ENCODE data around the gene PTPRD. TPM values are rescaled to one million over a fixed set of nuclear protein-coding genes. Genes with fewer than 3 reads are reported as not detected.

Gene PTPRD
- total RNA-seq, 1 experiment from 2014 or later = not detected

DNA sequence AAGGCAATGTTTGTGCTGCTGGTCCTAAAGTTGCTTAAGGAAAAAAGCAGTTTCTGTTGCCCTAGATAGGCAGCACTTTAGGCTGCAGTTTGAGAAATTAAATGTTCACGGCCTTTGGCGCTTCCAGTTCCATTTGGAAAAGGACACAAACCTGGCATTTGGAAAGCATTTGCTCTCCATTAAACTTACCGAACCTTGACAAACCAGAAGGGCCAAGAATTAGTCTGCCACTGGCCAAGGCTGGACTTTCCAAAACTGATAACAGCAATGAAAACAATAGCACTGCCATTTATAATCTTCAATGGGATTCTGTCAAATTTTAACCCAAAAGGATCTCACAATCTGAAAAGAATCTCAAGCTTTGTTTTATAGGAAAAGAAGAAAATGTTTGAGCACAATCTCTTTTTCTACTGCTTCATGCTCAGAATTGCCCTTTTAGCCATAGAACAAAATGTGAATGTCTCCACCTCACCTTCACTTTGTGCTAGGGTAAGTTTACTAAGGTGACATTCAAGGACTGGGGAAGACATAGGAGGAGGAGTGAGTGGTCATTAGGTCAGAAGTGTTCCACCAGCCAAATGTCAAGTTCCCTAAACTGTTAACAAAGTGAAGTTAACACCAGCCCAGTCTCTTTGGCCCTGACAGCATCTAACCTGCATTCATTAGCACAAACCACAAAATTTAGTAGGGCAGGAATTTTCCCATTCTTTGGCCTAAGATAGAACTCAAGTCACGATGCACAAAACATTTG lies 2229.8 kb downstream of the PTPRD start:
- Mint-ChIP-seq H3K9me3 (ENCODE audit: unreplicated experiment) (peaks cover 14% of the 10 kb centered on the region), H3K27ac (ENCODE audit: low read depth, unreplicated experiment) (no peak overlapping the region), H3K36me3 (ENCODE audit: insufficient read depth, unreplicated experiment) (no peaks in the 10 kb centered on the region), H3K27me3 (ENCODE audit: insufficient read depth, unreplicated experiment) (no peaks in the 10 kb centered on the region), H3K4me1 (ENCODE audit: insufficient read depth, unreplicated experiment) (no peaks in the 10 kb centered on the region), H3K4me3 (ENCODE audit: unreplicated experiment) (no peak overlapping the region)
- ChIA-PET POLR2A (no interaction called here), CTCF (interaction anchor here (0.6 kb wide), 1 partner anchor 12 kb away, joined by 3 read pairs; no protein-coding TSS in a partner anchor)
- TF ChIP-seq, protein P1, sequence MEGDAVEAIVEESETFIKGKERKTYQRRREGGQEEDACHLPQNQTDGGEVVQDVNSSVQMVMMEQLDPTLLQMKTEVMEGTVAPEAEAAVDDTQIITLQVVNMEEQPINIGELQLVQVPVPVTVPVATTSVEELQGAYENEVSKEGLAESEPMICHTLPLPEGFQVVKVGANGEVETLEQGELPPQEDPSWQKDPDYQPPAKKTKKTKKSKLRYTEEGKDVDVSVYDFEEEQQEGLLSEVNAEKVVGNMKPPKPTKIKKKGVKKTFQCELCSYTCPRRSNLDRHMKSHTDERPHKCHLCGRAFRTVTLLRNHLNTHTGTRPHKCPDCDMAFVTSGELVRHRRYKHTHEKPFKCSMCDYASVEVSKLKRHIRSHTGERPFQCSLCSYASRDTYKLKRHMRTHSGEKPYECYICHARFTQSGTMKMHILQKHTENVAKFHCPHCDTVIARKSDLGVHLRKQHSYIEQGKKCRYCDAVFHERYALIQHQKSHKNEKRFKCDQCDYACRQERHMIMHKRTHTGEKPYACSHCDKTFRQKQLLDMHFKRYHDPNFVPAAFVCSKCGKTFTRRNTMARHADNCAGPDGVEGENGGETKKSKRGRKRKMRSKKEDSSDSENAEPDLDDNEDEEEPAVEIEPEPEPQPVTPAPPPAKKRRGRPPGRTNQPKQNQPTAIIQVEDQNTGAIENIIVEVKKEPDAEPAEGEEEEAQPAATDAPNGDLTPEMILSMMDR (IDR thresholded peaks at IDR 0.05; ENCODE audit: unreplicated experiment) = no peak
- no peak for DNase-seq (ENCODE audit: unreplicated experiment)
- intact Hi-C loops (cut with micrococcal nuclease) = no loop called here
- no TSS peak for BruUV-seq (replicated peaks)

DNA sequence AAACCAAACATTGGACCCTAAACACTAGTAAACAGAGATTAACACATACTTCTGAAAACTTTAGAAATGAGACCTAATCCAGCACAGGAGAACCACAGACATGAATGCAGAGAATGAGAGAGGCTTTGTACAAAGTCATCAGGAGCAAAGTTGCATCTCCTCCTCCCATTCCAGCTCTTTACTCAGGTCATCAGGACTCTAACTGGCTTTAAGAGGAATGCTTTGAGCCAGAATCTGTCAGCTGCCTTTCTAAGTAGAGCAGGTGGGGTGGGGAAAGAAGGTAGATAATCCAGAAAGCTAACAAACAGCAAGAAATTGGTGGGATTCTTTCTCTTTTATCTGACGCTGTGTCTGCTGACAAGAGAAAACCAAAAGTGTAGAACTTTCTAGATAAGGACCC lies 2230.5 kb downstream of the PTPRD start:
- no peak overlapping the region for H3K4me3 Mint-ChIP-seq (ENCODE audit: unreplicated experiment)
- intact Hi-C loops (cut with micrococcal nuclease) = no loop called here
- H3K27me3 Mint-ChIP-seq (ENCODE audit: insufficient read depth, unreplicated experiment) = no peaks in the 10 kb centered on the region
- H3K4me1 Mint-ChIP-seq (ENCODE audit: insufficient read depth, unreplicated experiment) = no peaks in the 10 kb centered on the region
- H3K36me3 Mint-ChIP-seq (ENCODE audit: insufficient read depth, unreplicated experiment) = no peaks in the 10 kb centered on the region
- H3K9me3 Mint-ChIP-seq (ENCODE audit: unreplicated experiment) = peaks cover 14% of the 10 kb centered on the region
- ChIA-PET POLR2A (no interaction called here), CTCF (no interaction called here)
- no peak overlapping the region for H3K27ac Mint-ChIP-seq (ENCODE audit: low read depth, unreplicated experiment)
- TF ChIP-seq, protein P1 (IDR thresholded peaks at IDR 0.05; ENCODE audit: unreplicated experiment) = no peak
- no TSS peak for BruUV-seq (replicated peaks)
- DNase-seq (ENCODE audit: unreplicated experiment) = no peak

DNA sequence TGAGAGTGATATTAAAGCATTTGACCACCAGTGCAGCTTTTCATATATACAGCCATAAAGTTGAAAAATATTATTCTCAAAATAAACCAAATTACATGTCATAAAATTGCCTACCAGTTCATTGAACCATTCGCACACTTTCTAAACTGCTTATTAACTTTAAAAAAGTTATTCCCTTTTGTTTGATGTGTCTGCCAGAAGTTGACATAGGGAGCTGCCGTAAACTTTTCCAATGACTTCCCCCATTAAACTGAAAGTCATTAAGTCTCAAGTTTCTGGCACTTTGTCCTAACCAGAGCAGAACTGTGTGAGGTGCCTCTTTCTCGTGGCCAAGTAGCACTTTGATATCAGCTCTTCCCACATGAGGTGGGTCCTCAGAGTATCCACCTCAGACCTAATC lies 2231.2 kb downstream of the PTPRD start:
- POLR2A ChIA-PET = no interaction called here
- DNase-seq (ENCODE audit: unreplicated experiment) = no peak
- no TSS peak for BruUV-seq (replicated peaks)
- Mint-ChIP-seq H3K27ac (ENCODE audit: low read depth, unreplicated experiment) (no peak overlapping the region), H3K36me3 (ENCODE audit: insufficient read depth, unreplicated experiment) (no peaks in the 10 kb centered on the region), H3K27me3 (ENCODE audit: insufficient read depth, unreplicated experiment) (no peaks in the 10 kb centered on the region), H3K9me3 (ENCODE audit: unreplicated experiment) (peaks cover 8% of the 10 kb centered on the region), H3K4me1 (ENCODE audit: insufficient read depth, unreplicated experiment) (no peaks in the 10 kb centered on the region), H3K4me3 (ENCODE audit: unreplicated experiment) (no peak overlapping the region)
- TF ChIP-seq, protein P1 (IDR thresholded peaks at IDR 0.05; ENCODE audit: unreplicated experiment) = no peak
- intact Hi-C loops (cut with micrococcal nuclease) = no loop called here
- CTCF ChIA-PET = interaction anchor here (0.6 kb wide), 1 partner anchor 172 kb away, joined by 3 read pairs; no protein-coding TSS in a partner anchor

DNA sequence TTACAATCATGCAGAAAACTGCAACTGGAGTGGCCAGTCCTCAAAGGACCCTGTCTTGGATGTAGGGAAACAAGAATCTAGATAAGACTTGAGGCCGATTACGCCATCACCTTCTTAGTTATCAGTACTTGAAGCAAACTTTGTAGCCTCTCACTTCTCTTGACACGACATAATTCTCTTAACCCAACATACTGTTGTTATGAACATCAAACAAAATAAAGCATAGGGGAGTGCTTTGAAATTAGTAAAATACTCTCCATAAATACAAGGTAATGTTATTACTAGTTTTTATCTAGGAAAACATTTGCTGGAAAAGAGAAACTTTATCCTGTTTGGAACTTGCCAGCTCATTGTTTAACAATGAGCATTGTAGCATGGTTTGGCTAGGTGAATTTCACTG lies 2238.3 kb downstream of the PTPRD start:
- TF ChIP-seq, protein P1 (IDR thresholded peaks at IDR 0.05; ENCODE audit: unreplicated experiment) = no peak
- Mint-ChIP-seq H3K4me1 (ENCODE audit: insufficient read depth, unreplicated experiment) (no peaks in the 10 kb centered on the region), H3K27ac (ENCODE audit: low read depth, unreplicated experiment) (no peak overlapping the region), H3K9me3 (ENCODE audit: unreplicated experiment) (no peaks in the 10 kb centered on the region), H3K4me3 (ENCODE audit: unreplicated experiment) (no peak overlapping the region), H3K27me3 (ENCODE audit: insufficient read depth, unreplicated experiment) (no peaks in the 10 kb centered on the region), H3K36me3 (ENCODE audit: insufficient read depth, unreplicated experiment) (no peaks in the 10 kb centered on the region)
- BruUV-seq (replicated peaks) = no TSS peak
- CTCF ChIA-PET = no interaction called here
- intact Hi-C loops (cut with micrococcal nuclease) = no loop called here
- POLR2A ChIA-PET = no interaction called here
- no peak for DNase-seq (ENCODE audit: unreplicated experiment)
